HEK293T (cell line): ENCODE measurements around the gene SIGLEC1.

Source experiments
- ELF4 ChIP-seq: fragments of 450-650 bp; IDR thresholded peaks from 2 replicates; pipeline ENCODE4 v1.6.1; 2017; ENCODE audit warnings: antibody characterized with exemption
- HDGF ChIP-seq: fragments of 450-650 bp; IDR thresholded peaks from 2 replicates; pipeline ENCODE4 v1.6.1; 2017; ENCODE audit warnings: antibody characterized with exemption, borderline replicate concordance
- LEF1 ChIP-seq: fragments of 450-650 bp; IDR thresholded peaks from 2 replicates; pipeline ENCODE4 v1.6.1; 2017; ENCODE audit warnings: mild to moderate bottlenecking, borderline replicate concordance
- NFRKB ChIP-seq: fragments of 450-650 bp; IDR thresholded peaks from 2 replicates; pipeline ENCODE4 v1.6.1; 2016; ENCODE audit warnings: mild to moderate bottlenecking, moderate library complexity

GRCh38 chr20:3759316-3759823 lies 47.0 kb upstream of the SIGLEC1 start:
- no peak for TF ChIP-seq ELF4
- no peak for TF ChIP-seq NFRKB
- TF ChIP-seq LEF1 = no peak
- no peak for TF ChIP-seq HDGF
